Glutamatergic neuron (in vitro differentiated cells): ENCODE data around the gene CCDC92B. TPM values are rescaled to one million over a fixed set of nuclear protein-coding genes. Genes with fewer than 3 reads are reported as not detected.

Experiments used
- DNase-seq: peaks from one replicate; pipeline ENCODE4 v3.0.0; 2022
- H3K27ac Mint-ChIP-seq: one replicate; pipeline ENCODE4 v1.8.0; 2020; ENCODE audit warnings: mild to moderate bottlenecking, mixed read lengths, inconsistent platforms; ENCODE audit not compliant: unreplicated experiment
- H3K27me3 Mint-ChIP-seq: one replicate; pipeline ENCODE4 v1.8.0; 2020; ENCODE audit warnings: mild to moderate bottlenecking, moderate library complexity, mixed read lengths, inconsistent platforms; ENCODE audit not compliant: unreplicated experiment
- H3K36me3 Mint-ChIP-seq: one replicate; pipeline ENCODE4 v1.8.0; 2020; ENCODE audit warnings: mild to moderate bottlenecking, mixed read lengths, inconsistent platforms; ENCODE audit not compliant: unreplicated experiment
- H3K4me1 Mint-ChIP-seq: one replicate; pipeline ENCODE4 v1.8.0; 2020; ENCODE audit warnings: mild to moderate bottlenecking, low read depth, mixed read lengths, inconsistent platforms; ENCODE audit not compliant: unreplicated experiment
- H3K4me3 Mint-ChIP-seq: one replicate; pipeline ENCODE4 v1.8.0; 2020; ENCODE audit warnings: mild to moderate bottlenecking, mixed read lengths, inconsistent platforms; ENCODE audit not compliant: unreplicated experiment
- H3K9me3 Mint-ChIP-seq: one replicate; pipeline ENCODE4 v1.8.0; 2020; ENCODE audit warnings: mild to moderate bottlenecking, moderate library complexity, mixed read lengths, inconsistent platforms; ENCODE audit not compliant: unreplicated experiment
- total RNA-seq: library from RNA; stranded (reverse); fragmentation: NEBNext Ultra II Directional; extraction: Animal tissue kit (Norgen Biotek cat#: 25700); gene quantifications from one replicate; pipeline ENCODE4 v1.2.1, GENCODE V29; 2021; ENCODE audit not compliant: unreplicated experiment
- TF ChIP-seq, protein P1 (sequence below): fragments of 200-600 bp; sonication (generic); IDR thresholded peaks from one replicate; pipeline ENCODE4 v1.5.0; 2021; ENCODE audit not compliant: partially characterized antibody, unreplicated experiment

Gene CCDC92B
- total RNA-seq, 1 donor from 2014 or later = 19.0 TPM

DNA sequence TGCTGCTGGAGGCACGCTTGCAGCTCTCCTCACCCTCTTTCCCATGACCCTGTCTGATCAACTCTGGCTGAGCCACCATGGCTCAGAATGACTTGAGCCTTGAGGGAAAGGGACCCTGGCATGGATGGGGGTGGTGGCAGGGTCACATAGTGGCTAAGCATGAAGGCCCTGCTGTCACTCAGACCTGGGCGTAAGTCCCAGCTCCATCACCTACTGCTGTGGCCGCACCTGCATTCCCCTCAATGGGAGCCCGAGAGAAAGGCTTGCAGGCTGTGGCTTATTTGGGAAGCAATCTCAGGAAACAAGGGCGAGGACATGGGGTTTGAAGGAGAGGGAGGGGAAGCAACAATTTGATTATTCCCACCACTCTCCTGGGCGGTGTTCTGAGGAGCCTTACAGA lies 29.0 kb upstream of the CCDC92B start:
- TF ChIP-seq, protein P1, sequence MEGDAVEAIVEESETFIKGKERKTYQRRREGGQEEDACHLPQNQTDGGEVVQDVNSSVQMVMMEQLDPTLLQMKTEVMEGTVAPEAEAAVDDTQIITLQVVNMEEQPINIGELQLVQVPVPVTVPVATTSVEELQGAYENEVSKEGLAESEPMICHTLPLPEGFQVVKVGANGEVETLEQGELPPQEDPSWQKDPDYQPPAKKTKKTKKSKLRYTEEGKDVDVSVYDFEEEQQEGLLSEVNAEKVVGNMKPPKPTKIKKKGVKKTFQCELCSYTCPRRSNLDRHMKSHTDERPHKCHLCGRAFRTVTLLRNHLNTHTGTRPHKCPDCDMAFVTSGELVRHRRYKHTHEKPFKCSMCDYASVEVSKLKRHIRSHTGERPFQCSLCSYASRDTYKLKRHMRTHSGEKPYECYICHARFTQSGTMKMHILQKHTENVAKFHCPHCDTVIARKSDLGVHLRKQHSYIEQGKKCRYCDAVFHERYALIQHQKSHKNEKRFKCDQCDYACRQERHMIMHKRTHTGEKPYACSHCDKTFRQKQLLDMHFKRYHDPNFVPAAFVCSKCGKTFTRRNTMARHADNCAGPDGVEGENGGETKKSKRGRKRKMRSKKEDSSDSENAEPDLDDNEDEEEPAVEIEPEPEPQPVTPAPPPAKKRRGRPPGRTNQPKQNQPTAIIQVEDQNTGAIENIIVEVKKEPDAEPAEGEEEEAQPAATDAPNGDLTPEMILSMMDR = no peak
- DNase-seq = no peak
- Mint-ChIP-seq H3K27ac (no peak overlapping the region), H3K4me1 (peaks cover 16% of the 10 kb centered on the region), H3K9me3 (peaks cover 12% of the 10 kb centered on the region), H3K27me3 (peaks cover 5% of the 10 kb centered on the region), H3K36me3 (no peaks in the 10 kb centered on the region), H3K4me3 (no peak overlapping the region)

DNA sequence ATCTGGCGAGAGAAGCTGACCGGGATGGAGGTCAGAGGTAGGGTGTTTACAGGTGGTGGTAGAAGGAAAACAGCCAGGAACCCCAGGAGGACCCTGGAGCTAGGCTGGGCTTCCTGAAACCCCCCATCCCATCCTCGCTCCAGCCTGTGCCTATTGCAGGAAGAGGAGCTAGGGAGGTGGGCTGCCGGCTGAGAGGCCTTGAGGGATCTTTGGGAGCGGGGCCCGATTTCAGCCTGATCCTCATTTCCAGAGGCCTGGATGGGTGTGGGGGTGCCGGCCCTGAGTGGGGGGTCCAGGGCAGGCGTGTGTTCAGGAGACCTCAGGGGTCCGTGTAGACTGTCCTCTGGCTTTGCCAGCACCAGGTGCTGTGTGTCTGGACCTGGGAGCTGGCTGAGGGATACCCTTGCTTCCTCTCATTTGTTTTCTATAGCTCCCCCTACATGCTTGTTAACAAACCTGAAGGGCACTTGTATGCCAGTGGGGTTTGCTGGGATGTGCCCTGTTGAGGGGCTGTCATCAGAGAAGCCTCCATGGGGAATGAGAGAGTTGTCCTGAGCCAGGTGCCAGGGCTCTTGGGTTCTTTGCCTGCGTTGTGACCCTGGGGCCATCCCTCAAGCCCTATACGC lies 27.9 kb upstream of the CCDC92B start:
- Mint-ChIP-seq H3K36me3 (no peaks in the 10 kb centered on the region), H3K27me3 (peaks cover 4% of the 10 kb centered on the region), H3K27ac (peak overlapping the region; percentile 77), H3K4me3 (peak overlapping the region; percentile 92), H3K4me1 (peaks cover 16% of the 10 kb centered on the region), H3K9me3 (peaks cover 17% of the 10 kb centered on the region)
- TF ChIP-seq, protein P1 = no peak
- no peak for DNase-seq

DNA sequence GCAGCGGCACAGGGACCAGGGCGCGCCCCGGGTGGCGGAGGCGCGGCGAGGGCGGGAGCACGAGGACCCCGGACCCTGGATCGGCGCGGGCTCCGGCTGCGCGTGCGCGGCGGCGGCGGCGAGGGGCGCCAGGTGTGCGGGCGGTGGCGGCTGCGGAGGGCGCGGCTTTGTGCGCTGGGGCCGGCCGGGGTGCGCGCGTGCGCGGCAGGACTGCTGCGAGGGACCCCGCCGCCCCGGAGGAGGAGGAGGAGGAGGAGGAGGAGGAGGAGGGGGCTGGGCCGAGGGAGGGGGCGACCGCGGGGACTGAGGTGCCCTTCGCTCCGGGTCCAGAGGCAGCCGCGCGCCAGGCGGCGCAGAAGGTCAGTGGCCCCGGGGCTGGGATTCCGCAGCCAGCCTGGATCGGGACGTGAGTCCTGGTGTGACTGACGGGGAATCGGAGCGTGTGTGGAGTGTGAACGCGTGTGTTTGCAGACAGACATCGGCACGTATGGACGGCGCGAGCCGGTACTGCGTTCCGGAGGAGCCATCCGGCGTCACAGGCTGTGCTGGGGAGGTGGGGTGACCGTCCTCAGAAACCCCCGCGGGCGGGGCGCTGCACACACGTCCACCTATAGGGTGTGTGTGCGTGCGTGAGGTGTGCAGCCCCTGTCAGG lies 27.3 kb upstream of the CCDC92B start:
- TF ChIP-seq, protein P1 = no peak
- peak; percentile 85 for DNase-seq
- Mint-ChIP-seq H3K27ac (peak overlapping the region; percentile 77), H3K4me3 (peak overlapping the region; percentile 92), H3K4me1 (peaks cover 12% of the 10 kb centered on the region), H3K9me3 (peaks cover 17% of the 10 kb centered on the region), H3K36me3 (no peaks in the 10 kb centered on the region), H3K27me3 (peaks cover 4% of the 10 kb centered on the region)

DNA sequence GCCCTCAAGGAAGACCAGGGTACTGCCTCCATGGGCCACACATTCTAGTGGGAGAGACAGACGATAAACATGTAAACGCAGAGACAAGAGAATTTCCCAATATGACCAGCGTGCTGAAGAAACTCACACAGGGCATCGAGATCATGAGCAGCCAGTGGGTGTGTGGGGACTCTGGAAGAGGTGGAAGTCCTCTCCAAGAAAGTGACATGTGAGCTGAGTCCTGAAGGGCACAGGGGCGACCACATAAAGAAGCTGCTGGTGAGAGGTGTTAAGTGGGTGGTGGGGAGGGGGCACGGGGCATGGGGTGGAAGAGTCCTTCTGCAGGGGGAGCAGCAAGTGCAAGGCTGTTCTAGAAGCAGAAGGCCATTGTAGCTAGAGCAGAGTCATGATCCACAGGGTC lies 25.8 kb upstream of the CCDC92B start:
- Mint-ChIP-seq H3K4me3 (peak overlapping the region; percentile 81), H3K27me3 (peaks cover 4% of the 10 kb centered on the region), H3K4me1 (no peaks in the 10 kb centered on the region), H3K9me3 (peaks cover 11% of the 10 kb centered on the region), H3K36me3 (no peaks in the 10 kb centered on the region), H3K27ac (no peak overlapping the region)
- TF ChIP-seq, protein P1 = no peak
- DNase-seq = no peak

DNA sequence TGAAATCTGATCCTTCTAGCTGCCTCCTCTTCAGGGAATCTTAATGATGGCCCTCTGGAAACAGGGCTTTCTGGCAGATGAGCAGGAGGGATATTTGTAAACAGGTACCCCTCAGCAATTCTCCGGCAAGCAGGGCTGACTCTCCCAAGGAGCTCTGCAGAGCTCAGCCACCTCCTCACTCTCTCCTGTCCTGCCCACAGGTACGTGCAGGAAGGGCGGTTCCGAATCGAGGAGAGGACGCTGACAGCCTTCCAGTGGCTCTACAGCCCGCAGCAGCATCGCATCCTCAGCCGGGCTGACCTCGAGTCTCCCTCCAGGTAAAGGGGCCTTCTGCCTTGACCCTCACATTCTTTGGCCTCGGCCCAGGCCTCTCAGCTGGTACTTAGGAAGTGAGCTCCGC lies 20.7 kb upstream of the CCDC92B start:
- Mint-ChIP-seq H3K4me3 (no peak overlapping the region), H3K27me3 (peaks cover 3% of the 10 kb centered on the region), H3K27ac (no peak overlapping the region), H3K4me1 (no peaks in the 10 kb centered on the region), H3K36me3 (no peaks in the 10 kb centered on the region), H3K9me3 (peaks cover 9% of the 10 kb centered on the region)
- TF ChIP-seq, protein P1 = no peak
- no peak for DNase-seq
